SK-N-SH treated with all-trans-retinoic acid at 6 μM for 48 hours (cell line): ENCODE data around the gene CHAF1A.

Source experiments
- ATAC-seq: fragments of 200-7000 bp; cut with Tn5 transposase; 3 replicates; pipeline ENCODE4 v1.9.1; 2020; ENCODE audit warnings: mild to moderate bottlenecking, moderate library complexity
- ARNTL ChIP-seq: fragments of 450-650 bp; formaldehyde crosslinking; IDR thresholded peaks from 2 replicates; pipeline ENCODE4 v1.5.0; 2020; ENCODE audit warnings: low read depth, mild to moderate bottlenecking, moderate library complexity, borderline replicate concordance
- BACH2 ChIP-seq: fragments of 250-450 bp; sonication (Bioruptor Pico); IDR thresholded peaks from 2 replicates; pipeline ENCODE4 v1.9.0; 2021; ENCODE audit warnings: mild to moderate bottlenecking, borderline replicate concordance
- CREB5 ChIP-seq: fragments of 250-450 bp; sonication (Bioruptor Pico); IDR thresholded peaks from 2 replicates; pipeline ENCODE4 v1.5.1; 2020; ENCODE audit warnings: low read depth, mild to moderate bottlenecking, moderate library complexity
- CSDC2 ChIP-seq: fragments of 250-450 bp; sonication (Bioruptor Pico); IDR thresholded peaks from 2 replicates; pipeline ENCODE4 v1.5.0; 2020; ENCODE audit warnings: mild to moderate bottlenecking, moderate library complexity
- CSRNP3 ChIP-seq: fragments of 250-450 bp; sonication (Bioruptor Pico); IDR thresholded peaks from 2 replicates; pipeline ENCODE4 v1.5.1; 2021; ENCODE audit warnings: mild to moderate bottlenecking, moderate library complexity
- ESRRG ChIP-seq: fragments of 250-450 bp; sonication (Bioruptor Pico); IDR thresholded peaks from 2 replicates; pipeline ENCODE4 v1.6.1; 2021; ENCODE audit warnings: mild to moderate bottlenecking
- GLIS3 ChIP-seq: fragments of 250-450 bp; sonication (Bioruptor Pico); IDR thresholded peaks from 2 replicates; pipeline ENCODE4 v1.5.0; 2020; ENCODE audit warnings: mild to moderate bottlenecking, moderate library complexity
- ISL1 ChIP-seq: fragments of 250-450 bp; sonication (Bioruptor Pico); IDR thresholded peaks from 2 replicates; pipeline ENCODE4 v2.1.2; 2022; ENCODE audit warnings: mild to moderate bottlenecking, moderate library complexity
- OSR1 ChIP-seq: fragments of 250-450 bp; sonication (Bioruptor Pico); IDR thresholded peaks from 2 replicates; pipeline ENCODE4 v1.8.0; 2022; ENCODE audit warnings: moderate library complexity, mild to moderate bottlenecking, inconsistent platforms
- PATZ1 ChIP-seq: fragments of 250-450 bp; sonication (Bioruptor Pico); IDR thresholded peaks from 2 replicates; pipeline ENCODE4 v1.8.0; 2020; ENCODE audit warnings: mild to moderate bottlenecking, moderate library complexity, borderline replicate concordance
- POU6F1 ChIP-seq: fragments of 250-450 bp; sonication (Bioruptor Pico); IDR thresholded peaks from 2 replicates; pipeline ENCODE4 v1.8.0; 2021; ENCODE audit warnings: low read depth, mild to moderate bottlenecking, moderate library complexity, borderline replicate concordance
- PPARA ChIP-seq: fragments of 250-450 bp; sonication (Bioruptor Pico); IDR thresholded peaks from 2 replicates; pipeline ENCODE4 v1.5.0; 2020; ENCODE audit warnings: mild to moderate bottlenecking, borderline replicate concordance
- RARB ChIP-seq: fragments of 250-450 bp; sonication (Bioruptor Pico); IDR thresholded peaks from 2 replicates; pipeline ENCODE4 v1.8.0; 2021; ENCODE audit warnings: mild to moderate bottlenecking, moderate library complexity
- SNAI2 ChIP-seq: fragments of 250-450 bp; sonication (Bioruptor Pico); IDR thresholded peaks from 2 replicates; pipeline ENCODE4 v1.5.0; 2020; ENCODE audit warnings: mild to moderate bottlenecking, moderate library complexity
- TCF4 ChIP-seq: fragments of 250-450 bp; sonication (Bioruptor Pico); IDR thresholded peaks from 2 replicates; pipeline ENCODE4 v1.8.0; 2021; ENCODE audit warnings: mild to moderate bottlenecking, moderate library complexity, borderline replicate concordance
- TSHZ2 ChIP-seq: fragments of 250-450 bp; sonication (Bioruptor Pico); IDR thresholded peaks from 2 replicates; pipeline ENCODE4 v1.5.0; 2020; ENCODE audit warnings: mild to moderate bottlenecking, moderate library complexity
- ZC3H10 ChIP-seq: fragments of 250-450 bp; sonication (Bioruptor Pico); IDR thresholded peaks from 2 replicates; pipeline ENCODE4 v1.5.1; 2021; ENCODE audit warnings: mild to moderate bottlenecking, moderate library complexity
- ZFP3 ChIP-seq: fragments of 250-450 bp; sonication (Bioruptor Pico); IDR thresholded peaks from 2 replicates; pipeline ENCODE4 v1.5.0; 2020; ENCODE audit warnings: mild to moderate bottlenecking, moderate library complexity
- ZFP30 ChIP-seq: fragments of 450-650 bp; formaldehyde crosslinking; IDR thresholded peaks from 2 replicates; pipeline ENCODE4 v1.5.0; 2022; ENCODE audit warnings: mild to moderate bottlenecking, moderate library complexity
- ZNF565 ChIP-seq: fragments of 450-650 bp; formaldehyde crosslinking; conservative IDR thresholded peaks from 2 replicates; pipeline ENCODE4 v1.5.0; 2020; ENCODE audit warnings: low read depth, mild to moderate bottlenecking, moderate library complexity
- ZNF70 ChIP-seq: fragments of 450-650 bp; formaldehyde crosslinking; IDR thresholded peaks from 2 replicates; pipeline ENCODE4 v1.5.0; 2020; ENCODE audit warnings: mild to moderate bottlenecking, moderate library complexity

CHAF1A gene

GRCh38 chr19:4380254-4380727 is 22.1 kb upstream of the CHAF1A start:
- no peak for ATAC-seq
- TF ChIP-seq ZC3H10: no peak
- no peak for TF ChIP-seq TCF4
- no peak for TF ChIP-seq ZFP30 (CRISPR knock-in tag)
- no peak for TF ChIP-seq ARNTL (CRISPR knock-in tag)
- TF ChIP-seq ZFP3: no peak

GRCh38 chr19:4385291-4386040 is 17.0 kb upstream of the CHAF1A start:
- no peak for ATAC-seq
- TF ChIP-seq ARNTL (CRISPR knock-in tag) (no peak), CSRNP3 (no peak), ISL1 (CRISPR knock-in tag) (no peak)
- TF ChIP-seq, all 23 proteins: peak for 0

GRCh38 chr19:4386041-4386782 is 16.2 kb upstream of the CHAF1A start:
- no peak for ATAC-seq
- TF ChIP-seq CREB5 (no peak), SNAI2 (CRISPR knock-in tag) (no peak), ZNF565 (no peak), ESRRG (CRISPR knock-in tag) (no peak), POU6F1 (no peak), OSR1 (CRISPR knock-in tag) (no peak), GLIS3 (no peak)

- ATAC-seq: no peak
- TF ChIP-seq CREB5 (no peak), SNAI2 (CRISPR knock-in tag) (no peak), ZFP30 (CRISPR knock-in tag) (no peak), PPARA (CRISPR knock-in tag) (no peak), ESRRG (CRISPR knock-in tag) (no peak), GLIS3 (no peak), PATZ1 (CRISPR knock-in tag) (no peak), ZFP3 (no peak), ISL1 (CRISPR knock-in tag) (no peak), ZNF565 (no peak), TCF4 (no peak), ZC3H10 (no peak), RARB (CRISPR knock-in tag) (no peak), OSR1 (CRISPR knock-in tag) (no peak), ZNF70 (CRISPR knock-in tag) (no peak), TSHZ2 (CRISPR knock-in tag) (no peak), CSDC2 (no peak), CSRNP3 (no peak), BACH2 (no peak), ARNTL (CRISPR knock-in tag) (no peak)
- TF ChIP-seq, all 23 proteins: peak for 0
Measured at GRCh38 chr19:4388337-4389063, 13.9 kb upstream of the CHAF1A start.
